Activated CD4-positive, alpha-beta T cell treated with anti-CD3 and anti-CD28 coated beads, Interleukin-2, amount 50 U/mL, for 24 hours (primary cell): ENCODE measurements around the gene AGXT2.

ENCODE experiments used
- DNase-seq, 2 donors: peaks; one replicate each; pipeline ENCODE4 v3.0.0-alpha.2; 2020; ENCODE audit warnings: low read depth in 1 of 2, low spot score in 1 of 2

AGXT2 gene, protein sequence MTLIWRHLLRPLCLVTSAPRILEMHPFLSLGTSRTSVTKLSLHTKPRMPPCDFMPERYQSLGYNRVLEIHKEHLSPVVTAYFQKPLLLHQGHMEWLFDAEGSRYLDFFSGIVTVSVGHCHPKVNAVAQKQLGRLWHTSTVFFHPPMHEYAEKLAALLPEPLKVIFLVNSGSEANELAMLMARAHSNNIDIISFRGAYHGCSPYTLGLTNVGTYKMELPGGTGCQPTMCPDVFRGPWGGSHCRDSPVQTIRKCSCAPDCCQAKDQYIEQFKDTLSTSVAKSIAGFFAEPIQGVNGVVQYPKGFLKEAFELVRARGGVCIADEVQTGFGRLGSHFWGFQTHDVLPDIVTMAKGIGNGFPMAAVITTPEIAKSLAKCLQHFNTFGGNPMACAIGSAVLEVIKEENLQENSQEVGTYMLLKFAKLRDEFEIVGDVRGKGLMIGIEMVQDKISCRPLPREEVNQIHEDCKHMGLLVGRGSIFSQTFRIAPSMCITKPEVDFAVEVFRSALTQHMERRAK

DNA sequence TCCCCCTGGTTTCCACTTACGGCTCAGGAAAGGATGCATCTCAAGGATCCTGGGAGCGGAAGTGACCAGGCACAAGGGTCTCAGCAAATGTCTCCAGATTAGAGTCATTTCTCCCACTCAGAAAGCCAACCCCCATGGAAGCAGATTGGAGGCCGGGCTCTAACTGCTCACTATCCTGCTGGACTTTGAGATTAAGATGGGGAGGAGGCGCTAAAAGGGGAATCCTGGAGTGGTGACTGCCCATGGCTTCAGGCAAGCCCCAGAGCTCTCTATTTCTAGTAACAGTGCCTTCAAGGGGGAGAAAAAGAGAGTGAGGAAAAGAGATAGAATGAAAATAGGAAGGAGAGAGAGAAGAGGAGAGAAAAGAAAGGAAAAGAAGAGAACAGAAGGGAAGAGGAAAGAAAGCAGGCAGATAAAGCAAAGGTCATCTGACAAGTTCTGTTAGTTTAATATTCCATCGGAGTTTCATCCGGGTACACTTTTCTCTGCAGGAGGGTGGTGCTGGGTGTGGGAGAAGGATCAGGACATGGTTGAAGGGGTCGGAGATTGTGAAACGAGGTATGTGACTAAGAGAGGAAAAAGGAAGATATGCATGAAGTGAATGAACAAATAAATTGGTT is at the start of gene AGXT2:
AGXT2 (minus strand) TSS at position 165 of the 620 bp plus-strand sequence; CDS start at position 108, 57 bp downstream.
- DNase-seq = no peak

DNA sequence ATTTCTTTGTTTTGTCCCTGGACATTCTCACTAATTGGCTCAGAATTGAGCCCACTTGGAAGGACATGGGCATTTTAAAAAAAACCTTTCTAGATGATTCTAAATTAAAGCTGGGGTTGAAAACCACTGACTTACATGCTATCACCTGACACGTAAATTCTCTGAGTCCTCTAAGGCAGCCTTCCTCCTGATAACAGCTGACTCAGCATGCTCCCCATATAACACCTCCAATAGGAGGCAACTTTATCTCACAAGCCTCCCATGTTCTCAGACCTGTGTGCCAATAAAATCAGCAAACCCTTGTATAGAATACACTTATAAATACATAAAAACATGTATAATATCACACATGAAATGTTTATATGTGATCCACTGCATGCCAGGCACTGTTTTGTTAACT is 49.2 kb upstream of the AGXT2 start:
- no peak for DNase-seq

DNA sequence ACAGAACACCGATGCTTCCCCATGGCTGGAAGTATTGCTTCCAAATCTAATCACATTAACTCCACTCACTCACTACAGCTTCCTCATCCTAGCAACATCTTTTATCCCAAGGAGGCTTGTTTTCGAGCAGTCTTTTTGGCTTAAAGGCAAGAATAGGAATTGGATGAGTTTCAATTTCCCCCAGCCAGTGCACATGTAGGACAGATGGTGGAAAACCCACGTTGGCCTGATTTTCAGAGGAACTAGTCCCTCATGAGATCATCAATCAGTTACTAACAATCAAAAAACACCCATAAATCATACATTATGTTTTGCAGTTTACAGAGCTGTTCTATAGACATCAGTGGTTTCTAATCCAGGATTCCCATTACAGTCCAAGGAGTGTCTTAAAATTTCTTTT is 48.5 kb upstream of the AGXT2 start:
- no peak for DNase-seq

DNA sequence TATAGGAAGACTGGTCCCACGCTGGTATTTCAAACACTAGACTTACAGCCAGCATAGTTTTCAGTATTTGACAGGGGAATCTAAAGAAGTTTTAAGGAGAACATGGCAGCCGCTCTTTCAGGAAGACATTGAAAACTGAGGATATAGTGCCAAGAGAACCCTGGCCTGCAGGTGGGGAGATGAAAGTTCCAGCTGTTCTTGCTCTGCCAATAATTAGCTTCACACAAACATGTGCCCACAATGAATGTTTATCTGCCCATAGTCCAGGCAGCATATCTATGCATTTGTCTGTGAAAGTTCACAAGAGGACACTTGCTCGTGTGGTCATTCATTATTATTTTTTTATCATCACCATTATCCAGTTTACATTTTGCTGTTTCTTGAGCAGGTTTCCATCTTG is 47.6 kb upstream of the AGXT2 start:
- no peak for DNase-seq

DNA sequence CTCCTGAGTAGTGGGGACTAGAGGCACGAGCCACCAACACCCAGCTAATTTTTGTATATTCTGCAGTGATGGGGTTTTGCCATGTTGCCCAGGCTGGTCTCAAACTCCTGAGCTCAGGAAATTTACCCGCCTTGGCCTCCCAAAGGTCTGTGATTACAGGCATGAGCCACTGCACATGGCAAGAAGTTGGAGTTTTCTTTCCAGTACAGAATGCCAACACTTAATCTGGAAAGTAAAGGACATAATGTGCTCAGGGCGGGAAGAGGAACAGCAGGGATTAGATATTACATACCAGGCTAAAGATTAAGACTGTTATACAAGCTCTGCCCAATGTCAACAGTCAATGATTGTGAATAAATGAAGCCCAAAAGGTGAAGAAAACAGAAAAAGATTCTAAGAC is 47.2 kb upstream of the AGXT2 start:
- no peak for DNase-seq

DNA sequence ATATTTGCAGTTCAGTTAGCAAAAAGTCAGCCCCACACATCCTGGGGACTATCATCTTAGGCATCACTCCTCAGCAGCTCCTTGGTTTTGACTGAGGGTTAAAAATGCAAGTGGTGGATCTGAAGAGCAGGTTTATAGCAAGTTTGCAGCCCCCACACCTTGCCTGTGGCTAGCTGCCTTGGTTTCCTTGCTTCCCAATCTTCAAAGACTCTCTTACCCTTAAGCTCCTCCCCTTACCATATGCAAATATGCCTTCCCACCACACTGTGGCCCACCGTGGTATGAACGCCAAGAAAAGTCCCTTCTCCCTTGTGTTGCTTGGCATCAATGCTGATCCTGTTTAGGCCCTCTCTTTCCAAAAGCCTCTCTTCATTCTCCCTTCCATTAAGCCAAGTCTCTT is 45.0 kb upstream of the AGXT2 start:
- DNase-seq = no peak

DNA sequence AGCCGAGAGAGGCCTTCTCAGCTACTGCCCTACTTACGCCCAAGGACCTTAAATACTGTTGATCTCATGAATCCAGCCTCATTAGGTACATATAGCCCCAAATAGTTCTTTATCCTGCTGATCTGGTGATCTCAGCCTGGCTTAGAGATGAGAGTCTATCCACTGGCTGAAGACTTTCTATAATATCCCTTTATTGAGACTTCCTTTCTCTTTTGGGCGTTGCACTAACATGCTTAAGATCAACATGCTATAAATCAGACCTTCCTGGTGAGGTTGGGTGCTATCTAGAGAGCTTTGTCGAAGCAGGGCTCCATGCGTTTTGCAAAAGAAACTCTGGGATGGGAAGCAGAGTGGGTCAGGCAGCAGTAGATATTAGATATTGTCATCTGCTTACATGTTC is 44.0 kb upstream of the AGXT2 start:
- DNase-seq = no peak

DNA sequence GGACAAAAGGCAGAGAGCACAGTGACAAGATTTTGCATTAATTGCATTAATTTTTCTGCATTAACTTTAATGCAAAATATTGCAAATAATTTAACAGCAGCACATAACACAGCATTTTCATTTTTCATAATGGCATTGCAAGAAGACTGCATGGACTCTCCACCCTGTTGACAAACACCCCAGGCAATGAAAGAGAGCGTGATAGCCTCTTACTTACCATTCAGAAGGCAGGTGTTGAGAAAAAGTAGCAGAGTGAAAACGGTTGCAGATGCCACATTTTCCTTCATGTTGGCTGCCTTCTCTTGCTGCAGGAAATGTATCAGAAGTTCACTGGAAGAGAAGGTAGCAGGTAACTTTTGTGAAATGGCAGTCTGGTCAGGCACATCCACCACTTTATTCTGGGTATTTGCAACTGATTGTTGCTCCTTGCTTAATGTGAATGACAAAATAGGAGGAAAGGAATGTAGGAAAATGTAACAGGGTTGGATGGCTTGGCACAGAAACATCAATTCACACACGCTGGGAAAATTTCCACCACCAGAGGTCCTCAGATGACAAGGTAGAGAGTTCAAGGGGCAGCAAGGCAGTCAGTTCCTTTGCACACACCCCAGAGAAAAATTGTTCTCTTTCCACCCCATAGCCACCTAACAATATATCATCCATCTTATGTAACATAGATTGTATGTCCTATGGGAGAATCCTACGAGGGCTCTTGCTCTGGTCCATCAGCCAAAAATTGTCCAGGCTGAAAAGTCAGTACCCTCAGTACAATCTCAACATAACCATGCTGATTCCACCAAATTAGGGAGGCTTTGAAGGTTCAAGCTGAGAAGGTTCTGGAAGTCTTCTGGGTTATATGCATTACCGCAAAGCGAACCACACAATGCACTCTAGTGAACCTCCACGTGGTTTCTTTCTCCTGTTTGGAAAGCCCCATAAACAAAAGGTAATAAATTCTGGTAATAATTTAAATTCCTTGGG is 41.9 kb upstream of the AGXT2 start:
- peak; percentile 14 to 49 for DNase-seq

DNA sequence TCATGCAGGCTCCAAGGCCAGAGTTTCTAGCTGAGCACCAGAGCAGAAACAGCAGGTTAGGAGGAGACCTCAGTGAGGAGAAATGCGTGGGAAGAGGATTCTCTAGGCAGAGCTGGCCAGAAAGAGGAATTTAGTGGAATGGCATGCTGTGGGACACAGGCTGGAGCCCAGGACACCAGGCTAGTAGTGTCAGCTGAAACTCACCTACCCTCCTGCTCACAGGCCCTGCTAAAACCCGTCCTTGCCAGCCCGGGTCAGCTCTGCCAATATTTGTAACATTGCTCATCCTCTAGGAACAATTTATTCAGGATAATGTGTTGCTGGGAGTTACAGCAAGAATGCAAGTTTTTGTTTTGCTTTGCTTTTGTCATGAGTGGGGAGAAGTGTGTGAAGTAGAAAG is 40.2 kb upstream of the AGXT2 start:
- no peak for DNase-seq

DNA sequence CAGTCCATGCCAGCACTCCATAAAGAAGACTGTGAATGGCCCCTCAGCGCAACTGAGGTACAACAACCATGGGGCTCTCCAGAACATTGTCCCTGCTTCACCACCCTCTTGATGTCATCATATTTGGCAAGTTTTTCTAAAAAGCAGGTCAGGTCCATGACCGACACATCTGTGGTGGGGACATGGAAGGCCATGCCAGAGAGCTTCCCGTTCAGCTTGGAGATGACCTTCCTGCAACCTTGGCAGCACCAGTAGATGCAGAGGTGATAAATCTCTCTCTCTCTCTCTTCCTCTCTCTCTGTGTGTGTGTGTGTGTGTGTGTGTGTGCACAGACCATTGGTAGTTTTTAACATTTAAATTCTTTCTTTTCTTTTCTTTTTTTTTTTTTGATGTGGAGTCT is 35.4 kb upstream of the AGXT2 start:
- no peak for DNase-seq

DNA sequence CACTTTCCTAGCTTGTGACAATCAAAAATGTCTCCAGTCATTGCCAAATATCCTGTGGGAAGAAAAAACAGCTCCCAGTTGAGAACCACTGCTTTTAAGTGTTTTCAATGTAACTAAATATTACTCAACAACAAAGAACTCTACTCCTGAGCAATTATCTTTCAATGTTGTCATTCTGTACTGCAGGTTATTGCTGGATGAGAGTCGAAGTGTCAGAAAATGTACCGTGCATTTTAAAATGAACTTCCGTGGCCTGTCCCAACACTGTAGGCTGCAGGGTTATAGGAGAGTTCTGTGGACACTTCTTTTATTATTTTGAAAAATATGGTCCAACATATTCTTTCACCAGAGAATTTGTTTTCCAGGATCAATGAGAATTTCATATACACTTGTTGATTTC is 34.8 kb upstream of the AGXT2 start:
- DNase-seq = no peak

DNA sequence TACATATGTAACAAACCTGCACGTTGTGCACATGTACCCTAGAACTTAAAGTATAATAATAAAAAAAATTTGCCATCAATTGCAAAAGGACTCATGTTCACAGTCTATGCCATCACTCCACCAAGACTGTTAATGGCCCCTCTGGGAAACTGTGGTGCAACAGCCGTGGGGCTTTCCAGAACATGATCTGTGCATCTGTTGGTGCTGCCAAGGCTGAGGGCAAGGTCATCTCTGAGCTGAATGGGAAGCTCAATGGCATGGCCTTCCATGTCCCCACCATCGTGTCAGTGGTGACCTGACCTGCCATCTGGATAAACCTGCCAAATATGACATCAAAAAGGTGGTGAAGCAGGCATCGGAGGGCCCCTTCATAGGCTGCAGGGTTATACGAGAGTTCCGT is 33.4 kb upstream of the AGXT2 start:
- DNase-seq = no peak

DNA sequence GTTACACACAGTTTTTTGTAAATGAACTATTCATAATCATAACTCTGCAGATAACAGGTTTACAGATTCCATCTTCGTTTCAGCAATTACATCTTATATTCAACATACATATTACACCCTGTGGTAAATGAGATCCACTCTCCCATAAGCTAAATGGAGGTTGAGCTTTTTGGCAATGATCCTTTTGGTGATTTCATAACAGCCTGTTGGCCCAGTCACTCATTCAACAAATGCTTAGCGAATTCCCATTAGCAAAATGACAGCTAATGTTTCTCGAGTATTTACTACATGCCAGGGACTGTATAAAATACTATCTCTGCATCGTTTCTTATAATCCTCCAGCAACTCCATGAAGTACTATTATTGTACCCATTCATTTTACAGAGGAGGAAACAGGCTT is 25.4 kb upstream of the AGXT2 start:
- DNase-seq = no peak

DNA sequence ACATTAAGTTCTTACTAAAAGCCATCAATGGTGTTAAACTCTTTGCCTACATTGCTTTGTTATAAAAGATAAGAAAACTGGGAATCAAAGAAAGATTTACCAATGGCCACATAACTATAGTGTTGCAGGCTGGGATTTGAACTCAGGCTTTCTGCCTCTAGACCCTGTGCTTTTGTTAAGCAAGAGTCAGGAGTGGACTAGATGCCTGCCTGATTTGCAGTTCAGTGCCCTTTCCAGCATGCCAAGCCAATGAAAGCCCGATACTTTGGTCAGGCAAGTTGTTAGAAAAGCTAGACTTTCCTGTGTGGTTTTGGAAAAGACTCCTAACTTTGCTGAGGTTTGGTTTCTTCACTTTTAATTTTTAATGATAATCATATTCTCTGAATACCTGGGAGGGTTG is 21.4 kb upstream of the AGXT2 start:
- no peak for DNase-seq

DNA sequence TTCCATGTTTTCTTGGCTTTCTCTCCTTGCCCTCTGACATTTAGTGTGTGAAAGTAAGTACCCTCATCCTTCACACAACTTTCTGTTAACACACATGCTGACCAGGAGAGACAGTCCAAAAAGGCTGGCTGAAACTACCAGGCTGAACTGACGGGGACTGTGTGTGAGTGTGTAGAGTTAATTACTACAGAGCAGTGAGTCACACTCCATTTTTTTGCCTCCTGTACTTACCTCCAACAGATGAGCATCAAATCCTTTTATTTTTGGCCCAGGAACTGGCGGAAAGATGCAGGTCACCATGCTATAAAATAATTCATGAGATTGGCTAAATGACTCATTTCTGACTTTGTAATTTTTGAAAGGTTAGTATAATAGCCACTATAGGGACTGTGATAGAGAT is 20.2 kb upstream of the AGXT2 start:
- DNase-seq = no peak

DNA sequence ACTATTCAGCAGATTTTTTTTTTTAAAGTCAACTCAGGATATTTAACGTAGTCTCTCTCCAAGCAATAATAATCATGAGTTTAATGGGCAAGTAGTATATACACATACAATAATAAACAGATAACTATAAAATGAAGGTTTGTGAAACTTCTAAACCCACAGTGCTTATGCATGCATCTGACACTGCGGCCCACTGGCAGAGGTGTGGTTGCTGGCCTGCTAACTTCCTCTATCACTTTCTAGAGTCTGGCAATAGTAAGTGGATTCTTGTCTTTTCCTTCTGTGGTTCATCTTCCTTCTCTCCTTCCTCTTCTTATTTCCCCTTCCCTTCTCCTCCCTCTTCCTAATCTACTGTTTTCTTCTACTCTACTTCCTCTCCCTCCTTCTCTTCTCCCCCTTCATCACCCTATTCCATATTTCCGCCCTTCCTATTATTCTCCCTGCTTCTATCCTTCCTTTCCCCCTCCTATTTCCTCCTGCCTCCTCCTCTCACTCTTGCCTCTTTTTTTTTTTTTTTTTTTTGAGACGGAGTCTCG is 18.6 kb upstream of the AGXT2 start:
- no peak for DNase-seq

DNA sequence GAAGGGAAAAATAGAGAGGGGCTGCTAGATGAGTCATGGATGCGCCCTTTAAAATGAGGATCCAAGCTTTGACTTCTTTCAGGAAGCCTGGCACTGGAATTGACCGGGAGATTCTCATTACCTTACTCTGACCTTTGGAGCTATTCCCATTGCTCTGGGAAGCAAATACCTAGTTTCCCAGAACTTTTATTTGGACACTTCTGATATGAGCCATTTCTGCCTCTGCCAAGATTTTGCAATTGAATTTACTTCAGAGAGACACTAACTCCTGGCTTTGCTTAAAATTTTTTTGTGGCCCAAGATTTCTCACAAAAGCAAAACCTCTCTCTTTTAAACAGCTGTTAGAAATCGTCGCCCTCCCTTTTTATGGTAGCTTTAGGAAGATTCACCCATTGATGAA is 15.7 kb upstream of the AGXT2 start:
- DNase-seq = no peak

DNA sequence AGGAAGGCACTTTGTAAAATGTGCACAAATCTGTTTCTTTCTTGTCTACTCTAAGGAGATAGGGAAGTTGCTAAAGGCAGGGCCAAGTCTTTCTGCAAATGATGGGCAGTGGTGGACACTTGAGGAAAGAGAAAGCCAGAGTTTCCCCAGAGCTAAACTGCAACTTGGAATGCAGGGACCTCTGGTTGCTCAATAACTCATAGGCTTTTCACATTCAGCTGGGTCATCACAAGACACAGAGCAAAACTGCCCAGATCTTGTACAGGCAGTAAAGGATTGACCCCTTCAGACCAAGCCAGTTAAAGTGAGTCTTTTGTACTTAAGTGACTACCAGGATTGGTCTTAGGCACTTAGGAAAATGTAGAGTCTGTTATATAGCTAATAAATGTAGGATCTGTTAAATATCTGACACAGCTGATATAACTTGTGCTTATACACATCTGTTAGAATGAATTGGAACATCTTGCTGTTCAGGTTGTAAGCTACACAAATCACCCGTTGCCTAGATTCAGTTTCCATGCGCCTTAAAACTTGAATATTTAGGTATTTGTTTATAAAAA is 13.5 kb upstream of the AGXT2 start:
- DNase-seq = no peak

DNA sequence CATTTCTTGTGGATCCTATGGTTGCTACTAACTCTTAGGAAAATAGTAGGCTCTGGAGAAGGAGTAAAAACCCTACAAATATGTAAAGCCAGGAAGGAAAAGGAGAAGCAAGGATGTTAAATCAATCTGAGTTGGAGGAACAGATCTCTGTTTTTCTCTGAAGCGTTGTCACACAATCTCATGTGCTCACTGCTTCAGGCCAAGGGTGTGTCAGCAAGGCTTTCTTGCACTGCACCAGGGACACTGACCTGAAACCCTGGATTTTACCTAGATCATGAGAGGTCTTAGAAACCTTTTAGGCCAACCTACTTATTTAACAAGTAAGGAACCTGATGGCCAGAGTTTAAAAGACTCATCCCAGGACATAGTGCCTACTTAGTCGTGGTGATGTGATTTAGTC is 12.5 kb upstream of the AGXT2 start:
- no peak for DNase-seq

DNA sequence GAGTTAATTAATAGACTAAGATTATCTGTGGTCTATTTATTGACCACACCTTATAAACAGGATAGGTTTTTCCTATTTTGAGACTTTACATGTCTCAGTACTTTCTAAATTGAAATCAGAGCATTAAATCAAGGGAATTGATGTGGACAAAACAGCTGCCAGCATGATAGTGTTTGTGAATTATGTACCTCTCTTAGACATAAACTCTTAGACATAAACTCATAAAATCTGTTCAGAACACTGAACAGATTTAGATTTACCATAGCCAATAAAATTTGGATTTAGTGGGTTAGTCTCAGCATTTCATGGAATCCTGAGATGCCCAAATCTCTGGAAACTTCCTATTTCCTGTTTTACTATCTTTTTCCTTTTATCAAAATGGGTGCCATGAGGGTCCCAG is 11.5 kb upstream of the AGXT2 start:
- DNase-seq = no peak

DNA sequence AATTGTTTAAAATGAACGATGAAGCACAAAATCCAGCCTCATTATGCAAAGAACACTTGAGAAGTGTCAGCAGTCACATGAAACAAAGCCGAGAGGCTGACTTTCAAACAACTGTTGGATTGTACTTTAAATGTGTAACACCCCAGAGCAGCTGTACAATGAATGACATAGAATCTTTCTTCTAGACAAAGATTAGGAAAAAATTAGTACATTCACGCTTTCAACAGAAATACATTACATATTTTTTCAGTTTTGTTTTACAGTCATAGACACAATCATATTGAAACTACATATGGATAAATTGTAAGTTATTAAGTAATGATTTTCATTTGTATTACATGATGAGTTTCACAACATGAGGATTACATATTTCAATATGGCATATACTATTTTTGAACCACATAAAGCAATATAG is 10.6 kb upstream of the AGXT2 start:
- peak in 1 of 2 donors; percentile 2 for DNase-seq
